Measurements from ENCODE around the gene PLXNB2.

Gene PLXNB2

DNA sequence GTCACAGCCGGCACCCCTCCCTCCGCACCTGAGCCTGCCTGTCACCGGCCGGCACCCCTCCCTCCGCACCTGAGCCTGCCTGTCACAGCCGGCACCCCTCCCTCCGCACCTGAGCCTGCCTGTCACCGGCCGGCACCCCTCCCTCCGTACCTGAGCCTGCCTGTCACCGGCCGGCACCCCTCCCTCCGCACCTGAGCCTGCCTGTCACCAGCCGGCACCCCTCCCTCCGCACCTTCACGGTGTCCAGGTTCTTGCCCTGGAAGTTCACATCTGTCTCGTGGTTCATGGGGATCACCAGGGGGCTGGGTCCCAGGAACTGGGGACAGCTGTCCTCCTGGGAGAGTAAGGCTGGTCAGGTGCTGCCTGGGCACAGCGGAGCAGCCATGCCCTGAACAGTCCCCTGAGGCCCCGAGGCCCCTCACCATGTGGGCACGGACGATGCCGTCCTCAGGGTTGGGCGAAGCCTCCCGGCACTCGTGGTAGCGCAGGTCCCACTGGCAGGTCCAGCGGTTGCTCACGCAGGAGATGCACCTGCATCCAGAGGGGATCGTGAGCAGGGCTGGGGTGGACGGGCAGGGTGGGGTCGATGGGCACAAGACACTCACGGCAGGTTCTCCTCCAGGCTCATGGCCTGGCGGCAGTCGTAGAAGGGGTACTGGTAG, 21.7 kb downstream of the PLXNB2 start:
- TF ChIP-seq CTCF (IDR thresholded peaks at IDR 0.05; ENCODE audit: low read depth, low read length) = no peak
- no peak overlapping the region for H3K4me3 ChIP-seq (ENCODE audit: low read depth, low read length)
- in situ Hi-C loops (cut with HindIII; ENCODE audit: low sequenced_read_pairs) = no loop called here
- no peak for DNase-seq (ENCODE audit: low read depth, low spot score)

DNA sequence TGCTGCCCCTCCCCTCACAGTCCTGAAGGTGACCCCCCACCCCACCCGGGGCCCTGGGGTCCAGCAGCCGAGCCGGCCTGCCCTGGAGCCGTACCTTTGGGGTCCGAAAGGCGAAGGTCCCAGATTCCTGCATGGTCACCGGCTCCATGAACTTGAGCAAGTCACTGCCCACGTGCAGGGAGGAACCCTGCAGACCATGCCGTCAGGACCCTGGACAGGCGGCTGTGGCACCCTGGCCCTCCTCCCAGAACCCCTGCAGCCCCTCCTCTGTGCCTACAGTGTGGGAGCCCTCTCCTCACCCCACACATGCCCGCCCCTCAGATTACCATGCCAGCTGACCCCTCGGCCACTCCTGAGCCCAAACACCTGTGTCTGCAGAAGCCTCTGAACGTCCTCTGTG, 23.0 kb downstream of the PLXNB2 start:
- DNase-seq (ENCODE audit: low read depth, low spot score) = no peak
- TF ChIP-seq CTCF (IDR thresholded peaks at IDR 0.05; ENCODE audit: low read depth, low read length) = no peak
- H3K4me3 ChIP-seq (ENCODE audit: low read depth, low read length) = no peak overlapping the region
- in situ Hi-C loops (cut with HindIII; ENCODE audit: low sequenced_read_pairs) = no loop called here

DNA sequence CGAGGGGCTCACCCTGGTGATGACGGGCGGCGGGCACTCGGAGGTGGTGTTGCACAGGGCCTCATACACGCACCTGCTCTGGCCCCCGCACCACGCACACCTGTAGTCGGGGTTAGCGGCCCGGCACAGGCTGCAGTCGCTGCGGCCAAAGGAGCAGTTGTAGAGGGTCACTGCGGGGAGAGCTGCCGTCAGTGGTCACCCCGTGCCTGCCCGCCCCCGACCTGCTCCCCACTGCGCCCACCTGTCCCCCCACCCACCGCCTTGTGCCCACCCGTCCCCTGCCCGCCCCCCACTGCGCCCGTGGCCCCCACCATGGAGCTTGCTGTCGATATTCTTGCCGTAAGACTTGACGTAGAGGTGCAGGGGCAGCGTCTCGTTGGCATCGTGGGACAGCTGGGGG, 23.6 kb downstream of the PLXNB2 start:
- no peak overlapping the region for H3K4me3 ChIP-seq (ENCODE audit: low read depth, low read length)
- no peak for TF ChIP-seq CTCF (IDR thresholded peaks at IDR 0.05; ENCODE audit: low read depth, low read length)
- in situ Hi-C loops (cut with HindIII; ENCODE audit: low sequenced_read_pairs) = no loop called here
- DNase-seq (ENCODE audit: low read depth, low spot score) = no peak

DNA sequence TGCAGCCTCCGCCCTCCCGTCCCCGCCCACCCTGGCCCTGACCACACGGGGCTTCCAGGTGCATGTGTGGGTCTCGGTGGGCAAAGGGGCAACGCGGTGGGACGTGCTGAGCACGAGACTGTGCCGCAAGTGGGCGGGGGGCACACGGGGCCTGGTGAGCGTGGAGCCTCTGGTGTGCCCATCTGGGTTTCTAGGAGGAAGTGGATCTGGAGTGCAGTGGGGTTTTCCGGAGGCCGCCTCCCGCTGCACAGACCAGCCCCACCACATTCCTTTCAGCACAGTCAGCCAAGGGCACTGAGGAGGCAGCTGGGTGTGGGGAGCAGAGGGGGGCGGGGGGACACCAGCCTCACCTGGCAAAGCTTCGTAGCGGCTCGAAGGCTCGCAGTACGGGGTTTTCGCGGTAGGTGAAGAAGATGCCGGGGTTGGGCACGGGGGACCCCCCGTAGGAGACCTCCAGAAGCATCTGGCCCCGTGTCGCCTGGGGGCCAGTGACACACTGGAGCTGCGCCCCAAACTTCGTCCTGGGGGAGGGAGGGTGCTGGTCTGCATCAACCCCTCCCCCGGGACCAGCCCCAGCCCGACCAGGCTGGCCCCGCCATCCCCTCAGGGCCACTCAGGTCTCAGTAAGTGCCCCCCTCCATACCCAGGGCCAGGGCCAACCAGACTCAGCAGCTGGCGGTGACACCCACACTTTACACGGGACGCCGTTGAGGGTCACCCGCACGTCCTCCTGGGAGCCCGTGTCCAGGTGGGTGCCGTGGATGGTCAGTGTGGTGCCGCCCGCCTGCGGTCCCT, 24.9 kb downstream of the PLXNB2 start:
- in situ Hi-C loops (cut with HindIII; ENCODE audit: low sequenced_read_pairs) = no loop called here
- TF ChIP-seq CTCF (IDR thresholded peaks at IDR 0.05; ENCODE audit: low read depth, low read length) = no peak
- DNase-seq (ENCODE audit: low read depth, low spot score) = peak; percentile 68
- no peak overlapping the region for H3K4me3 ChIP-seq (ENCODE audit: low read depth, low read length)

- no peak for DNase-seq (ENCODE audit: low read depth, low spot score)
- TF ChIP-seq CTCF (IDR thresholded peaks at IDR 0.05; ENCODE audit: low read depth, low read length) = no peak
These were observed 25.5 kb downstream of the PLXNB2 start for GRCh38 chr22:50281957-50282356.

DNA sequence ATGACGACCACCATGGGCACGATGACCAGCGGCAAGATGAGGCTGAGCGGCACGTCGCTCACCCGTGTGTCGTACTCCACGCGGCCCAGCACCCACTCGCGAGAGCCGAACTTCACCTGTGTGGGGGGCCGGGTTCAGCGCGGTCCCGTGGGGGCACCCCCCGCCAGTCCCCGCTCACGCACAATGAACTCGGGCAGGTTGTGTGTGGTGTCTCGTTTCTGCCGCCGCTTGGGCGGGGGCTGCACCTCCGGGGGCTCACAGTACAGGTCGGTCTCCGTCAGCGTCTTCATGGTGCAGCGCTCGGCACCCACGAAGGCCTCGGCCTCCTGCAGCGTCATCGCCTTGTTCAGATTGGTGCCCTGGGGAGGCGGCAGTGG, 26.1 kb downstream of the PLXNB2 start:
- no peak for TF ChIP-seq CTCF (IDR thresholded peaks at IDR 0.05; ENCODE audit: low read depth, low read length)
- no peak for DNase-seq (ENCODE audit: low read depth, low spot score)
- no peak overlapping the region for H3K4me3 ChIP-seq (ENCODE audit: low read depth, low read length)
- in situ Hi-C loops (cut with HindIII; ENCODE audit: low sequenced_read_pairs) = no loop called here

More at GRCh38 chr22:50281957-50282356, 25.5 kb downstream of the PLXNB2 start:
- in situ Hi-C loops (cut with HindIII; ENCODE audit: low sequenced_read_pairs) = no loop called here
- H3K4me3 ChIP-seq (ENCODE audit: low read depth, low read length) = no peak overlapping the region
